Kidney (tissue), 14 donors: ENCODE results near the gene C17orf107. TPM values are rescaled to one million over a fixed set of nuclear protein-coding genes. Genes with fewer than 3 reads are reported as not detected.
A peak's percentile ranks its signal among the peaks of the same experiment; 100 is the strongest.

Experiments used
- DNase-seq, 5 donors: peaks; one replicate each; pipeline ENCODE4 v3.0.0-alpha.2; 2013 to 2020
- FAIRE-seq: peaks from 2 replicates; lab custom pipeline; 2012; peaks lifted over from hg19 to GRCh38; lab: Jason Lieb, UNC
- H3K27ac ChIP-seq, 2 donors: one replicate each; pipeline ENCODE4 v1.7.0; 2013; ENCODE audit warnings: low read depth in 2 of 2, low read length in 2 of 2, inconsistent platforms in 1 of 2
- H3K27me3 ChIP-seq: one replicate; pipeline ENCODE4 v1.7.1; 2013; ENCODE audit warnings: low read length, inconsistent platforms; ENCODE audit not compliant: control insufficient read depth, insufficient read depth
- H3K36me3 ChIP-seq, 3 donors: one replicate each; pipeline versions ENCODE4 v1.7.0 to v1.7.1; 2013; ENCODE audit warnings: low read length in 3 of 3, control low read depth in 1 of 3, inconsistent platforms in 1 of 3; ENCODE audit not compliant: insufficient read depth in 3 of 3, control insufficient read depth in 2 of 3
- H3K4me1 ChIP-seq, 3 donors: one replicate each; pipeline versions ENCODE4 v1.7.0 to v1.7.1; 2013; ENCODE audit warnings: low read length in 3 of 3, inconsistent platforms in 1 of 3, low read depth in 1 of 3; ENCODE audit not compliant: control insufficient read depth in 2 of 3, insufficient read depth in 2 of 3
- H3K4me3 ChIP-seq, 3 donors: one replicate each; pipeline versions ENCODE4 v1.7.0 to v1.8.1; 2013; ENCODE audit warnings: low read length in 3 of 3, control low read depth in 1 of 3, inconsistent platforms in 1 of 3
- H3K9ac ChIP-seq, 3 donors: one replicate each; pipeline versions ENCODE4 v1.7.0 to v1.7.1; 2013; ENCODE audit warnings: low read length in 3 of 3, control low read depth in 1 of 3, inconsistent platforms in 1 of 3
- H3K9me3 ChIP-seq, 3 donors: one replicate each; pipeline versions ENCODE4 v1.7.0 to v1.7.1; 2013; ENCODE audit warnings: low read length in 3 of 3, control low read depth in 1 of 3, inconsistent platforms in 1 of 3; ENCODE audit not compliant: control insufficient read depth in 2 of 3, insufficient read depth in 1 of 3
- intact Hi-C: fragments of 100-400 bp; cut with DNase I; formaldehyde crosslinking; loops from one replicate; pipeline ENCODE4 v1.11.1; 2022
- polyA plus RNA-seq: library from polyadenylated mRNA; stranded (reverse); fragments of 350-450 nt; fragmentation: Illumina TruSeq; extraction: RNeasy Lipid Tissue Mini Kit (QIAGEN cat#74804); gene quantifications from one replicate; pipeline ENCODE4 v1.2.3, GENCODE V29; 2014; ENCODE audit warnings: low read depth, low replicate concordance; ENCODE audit not compliant: insufficient read depth
- total RNA-seq: library from RNA; stranded (reverse); fragmentation: NEBNext Ultra II Directional; extraction: Animal tissue kit (Norgen Biotek cat#: 25700); gene quantifications from one replicate; pipeline ENCODE4 v1.2.1, GENCODE V29; 2021
- TF ChIP-seq, protein P1 (sequence below): IDR thresholded peaks from 3 replicates; pipeline ENCODE4 v1.5.1; 2012; ENCODE audit warnings: mild to moderate bottlenecking, moderate library complexity, borderline replicate concordance; ENCODE audit not compliant: insufficient read depth; ENCODE audit errors: extremely low read depth
- donor health status: control.
- donor health status: control.
- donor health status: control.
- donor health status: control.
- donor health status: control.
- donor health status: DM: yes; HTN: yes; CAD: no.
- donor health status: Normal renal cell carcinoma (clear cell type).

Gene C17orf107
- total and polyA plus RNA-seq, 2 donors from 2014 or later, result 2.5 to 4.4 TPM

DNA sequence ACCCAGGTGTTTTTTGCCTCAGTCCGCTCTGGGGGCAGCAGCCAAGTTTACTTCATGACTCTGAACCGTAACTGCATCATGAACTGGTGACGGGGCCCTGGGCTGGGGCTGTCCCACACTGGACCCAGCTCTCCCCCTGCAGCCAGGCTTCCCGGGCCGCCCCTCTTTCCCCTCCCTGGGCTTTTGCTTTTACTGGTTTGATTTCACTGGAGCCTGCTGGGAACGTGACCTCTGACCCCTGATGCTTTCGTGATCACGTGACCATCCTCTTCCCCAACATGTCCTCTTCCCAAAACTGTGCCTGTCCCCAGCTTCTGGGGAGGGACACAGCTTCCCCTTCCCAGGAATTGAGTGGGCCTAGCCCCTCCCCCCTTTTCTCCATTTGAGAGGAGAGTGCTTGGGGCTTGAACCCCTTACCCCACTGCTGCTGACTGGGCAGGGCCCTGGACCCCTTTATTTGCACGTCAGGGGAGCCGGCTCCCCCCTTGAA, 2.1 kb upstream of the C17orf107 start:
- Histone ChIP-seq H3K36me3 (peaks cover 0 to 21% (median 14%) of the 10 kb centered on the region in 3 donors), H3K9ac (no peak overlapping the region), H3K27ac (no peak overlapping the region), H3K4me3 (no peak overlapping the region), H3K27me3 (peaks cover 2% of the 10 kb centered on the region), H3K4me1 (peaks cover 0 to 14% (median 0%) of the 10 kb centered on the region in 3 donors), H3K9me3 (no peaks in the 10 kb centered on the region)
- FAIRE-seq (no peak), DNase-seq (peak in 1 of 5 donors; percentile 67)
- TF ChIP-seq, protein P1, sequence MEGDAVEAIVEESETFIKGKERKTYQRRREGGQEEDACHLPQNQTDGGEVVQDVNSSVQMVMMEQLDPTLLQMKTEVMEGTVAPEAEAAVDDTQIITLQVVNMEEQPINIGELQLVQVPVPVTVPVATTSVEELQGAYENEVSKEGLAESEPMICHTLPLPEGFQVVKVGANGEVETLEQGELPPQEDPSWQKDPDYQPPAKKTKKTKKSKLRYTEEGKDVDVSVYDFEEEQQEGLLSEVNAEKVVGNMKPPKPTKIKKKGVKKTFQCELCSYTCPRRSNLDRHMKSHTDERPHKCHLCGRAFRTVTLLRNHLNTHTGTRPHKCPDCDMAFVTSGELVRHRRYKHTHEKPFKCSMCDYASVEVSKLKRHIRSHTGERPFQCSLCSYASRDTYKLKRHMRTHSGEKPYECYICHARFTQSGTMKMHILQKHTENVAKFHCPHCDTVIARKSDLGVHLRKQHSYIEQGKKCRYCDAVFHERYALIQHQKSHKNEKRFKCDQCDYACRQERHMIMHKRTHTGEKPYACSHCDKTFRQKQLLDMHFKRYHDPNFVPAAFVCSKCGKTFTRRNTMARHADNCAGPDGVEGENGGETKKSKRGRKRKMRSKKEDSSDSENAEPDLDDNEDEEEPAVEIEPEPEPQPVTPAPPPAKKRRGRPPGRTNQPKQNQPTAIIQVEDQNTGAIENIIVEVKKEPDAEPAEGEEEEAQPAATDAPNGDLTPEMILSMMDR, result no peak
- intact Hi-C loops, result no loop called here

DNA sequence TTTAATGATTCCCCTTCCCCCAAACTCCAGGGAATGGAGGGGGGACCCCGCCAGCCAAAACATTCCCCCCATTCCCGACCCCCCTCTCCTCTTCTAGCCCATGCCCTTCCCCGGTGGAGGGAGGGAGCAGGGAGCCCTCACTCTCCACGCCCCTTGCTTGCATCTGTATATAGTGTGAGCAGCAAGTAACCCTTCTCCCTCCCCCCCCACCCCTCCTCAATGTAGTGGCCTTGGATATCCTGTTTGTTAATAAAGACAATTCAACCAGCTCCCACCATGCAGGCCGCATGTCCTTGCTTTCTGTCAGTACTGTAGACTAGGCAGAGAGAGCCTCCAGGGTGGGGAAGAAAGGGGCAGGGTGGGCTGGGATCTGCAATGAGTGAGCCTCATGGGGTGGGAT, 1.6 kb upstream of the C17orf107 start:
- H3K9ac ChIP-seq, result no peak overlapping the region
- FAIRE-seq, result no peak
- peaks cover 2% of the 10 kb centered on the region for H3K27me3 ChIP-seq
- H3K36me3 ChIP-seq, result peaks cover 0 to 20% (median 14%) of the 10 kb centered on the region in 3 donors
- no peak overlapping the region for H3K4me3 ChIP-seq
- intact Hi-C loops, result no loop called here
- peak in 1 of 5 donors; percentile 58 for DNase-seq
- peaks cover 0 to 16% (median 0%) of the 10 kb centered on the region in 3 donors for H3K4me1 ChIP-seq
- no peak overlapping the region for H3K27ac ChIP-seq
- TF ChIP-seq, protein P1, result no peak
- no peaks in the 10 kb centered on the region for H3K9me3 ChIP-seq

DNA sequence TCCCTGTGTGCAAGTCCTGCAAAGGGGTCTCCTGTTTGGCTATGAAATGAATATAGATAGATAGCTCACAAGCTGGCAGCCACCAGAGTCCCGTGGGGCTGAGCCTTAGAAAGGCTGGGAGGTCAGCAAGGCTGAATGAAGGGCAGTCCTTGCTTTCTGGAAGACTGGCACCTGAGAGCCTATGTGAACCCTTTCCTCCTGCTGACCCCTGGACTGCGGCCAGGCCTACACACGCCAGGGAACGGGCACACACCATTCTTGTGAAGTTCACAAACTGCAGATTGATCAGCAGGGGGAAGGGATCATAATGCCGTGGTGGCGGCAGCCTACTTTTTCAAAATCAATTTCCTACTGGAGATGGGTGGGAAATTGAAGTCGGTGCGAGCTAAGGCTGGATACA, 985 bp upstream of the C17orf107 start:
- intact Hi-C loops, result no loop called here
- H3K27me3 ChIP-seq, result peaks cover 2% of the 10 kb centered on the region
- TF ChIP-seq, protein P1, result no peak
- H3K9me3 ChIP-seq, result no peaks in the 10 kb centered on the region
- DNase-seq, result peak in 1 of 5 donors; percentile 45
- no peak for FAIRE-seq
- no peak overlapping the region for H3K9ac ChIP-seq
- no peak overlapping the region for H3K4me3 ChIP-seq
- H3K36me3 ChIP-seq, result peaks cover 0 to 17% (median 14%) of the 10 kb centered on the region in 3 donors
- H3K27ac ChIP-seq, result no peak overlapping the region
- peaks cover 0 to 19% (median 2%) of the 10 kb centered on the region in 3 donors for H3K4me1 ChIP-seq
